ENCODE results near the gene MARCHF9.
"Not testable (repeated sequence)": the region's sequence is repeated elsewhere in the genome, so short reads cannot be mapped to it uniquely, and the experiment has no call there.

The MARCHF9 gene

GRCh38 chr12:57754411-57755193, at the start of gene MARCHF9:
Gene MARCHF9, plus strand, starts transcription at chr12:57755103. Its CDS starts 426 bp downstream, at chr12:57755529.
- DNase-seq (ENCODE audit: low read depth in 2 of 2), result no peak

GRCh38 chr12:57707250-57707649, 47.7 kb upstream of the MARCHF9 start:
- no peak for DNase-seq (ENCODE audit: low read depth in 2 of 2)

- DNase-seq (ENCODE audit: low read depth in 2 of 2), result no peak
These were observed 46.6 kb upstream of the MARCHF9 start for GRCh38 chr12:57708296-57708695.

- DNase-seq (ENCODE audit: low read depth in 2 of 2), result no peak
These were observed 42.2 kb upstream of the MARCHF9 start for GRCh38 chr12:57712701-57713100.

- no peak for DNase-seq (ENCODE audit: low read depth in 2 of 2)
These were observed 41.7 kb upstream of the MARCHF9 start for GRCh38 chr12:57713209-57713608.

- DNase-seq (ENCODE audit: low read depth in 2 of 2), result not testable (repeated sequence)
These were observed 39.7 kb upstream of the MARCHF9 start for GRCh38 chr12:57715036-57715748.

- DNase-seq (ENCODE audit: low read depth in 2 of 2), result no peak
These were observed 39.1 kb upstream of the MARCHF9 start for GRCh38 chr12:57715786-57716185.

GRCh38 chr12:57716305-57716704, 38.6 kb upstream of the MARCHF9 start:
- DNase-seq (ENCODE audit: low read depth in 2 of 2), result no peak

- no peak for DNase-seq (ENCODE audit: low read depth in 2 of 2)
These were observed 37.8 kb upstream of the MARCHF9 start for GRCh38 chr12:57717131-57717530.

- no peak for DNase-seq (ENCODE audit: low read depth in 2 of 2)
These were observed 36.9 kb upstream of the MARCHF9 start for GRCh38 chr12:57717846-57718640.

GRCh38 chr12:57718641-57719528, 36.0 kb upstream of the MARCHF9 start:
- no peak for DNase-seq (ENCODE audit: low read depth in 2 of 2)

GRCh38 chr12:57719777-57720605, 34.9 kb upstream of the MARCHF9 start:
- no peak for DNase-seq (ENCODE audit: low read depth in 2 of 2)

GRCh38 chr12:57720606-57721595, 34.0 kb upstream of the MARCHF9 start:
- no peak for DNase-seq (ENCODE audit: low read depth in 2 of 2)

GRCh38 chr12:57721846-57722608, 32.9 kb upstream of the MARCHF9 start:
- DNase-seq (ENCODE audit: low read depth in 2 of 2), result not testable (repeated sequence)

- no peak for DNase-seq (ENCODE audit: low read depth in 2 of 2)
These were observed 31.9 kb upstream of the MARCHF9 start for GRCh38 chr12:57722716-57723629.

GRCh38 chr12:57723630-57723962, 31.3 kb upstream of the MARCHF9 start:
- no peak for DNase-seq (ENCODE audit: low read depth in 2 of 2)
